CD14-positive monocyte (primary cell): ENCODE results near the gene CCDC178. TPM values are rescaled to one million over a fixed set of nuclear protein-coding genes. Genes with fewer than 3 reads are reported as not detected.

Experiments
- DNase-seq, 3 donors: peaks; one replicate each; pipeline ENCODE4 v3.0.0-alpha.2; 2011 to 2022
- H2AFZ ChIP-seq: 2 replicates; pipeline ENCODE4 v1.6.0; 2012; ENCODE audit warnings: mild to moderate bottlenecking, low read depth, low read length, inconsistent platforms; ENCODE audit not compliant: insufficient read depth, poor library complexity, severe bottlenecking
- H3K27ac ChIP-seq, 2 donors: 1 replicate in 1 of 2; 2 replicates in 1 of 2; pipeline ENCODE4 v1.5.1; 2012 to 2013; ENCODE audit warnings: low read length in 2 of 2, control low read depth in 1 of 2, inconsistent platforms in 1 of 2, low read depth in 1 of 2, mild to moderate bottlenecking in 1 of 2
- H3K27me3 ChIP-seq, 2 donors: one replicate each; pipeline versions ENCODE4 v1.6.0 to v1.6.1; 2011 to 2013; ENCODE audit warnings: low read length in 2 of 2; ENCODE audit not compliant: control insufficient read depth in 2 of 2, insufficient read depth in 2 of 2
- H3K36me3 ChIP-seq, 2 donors: replicated peaks in 1 of 2; 1 replicate in 1 of 2; 2 replicates in 1 of 2; pipeline versions ENCODE4 v1.5.1 to v1.6.1; 2012 to 2013; ENCODE audit warnings: low read length in 2 of 2, control low read depth in 1 of 2, inconsistent platforms in 1 of 2, mild to moderate bottlenecking in 1 of 2; ENCODE audit not compliant: insufficient read depth in 2 of 2, control insufficient read depth in 1 of 2
- H3K4me1 ChIP-seq, 2 donors: 1 replicate in 1 of 2; 2 replicates in 1 of 2; pipeline versions ENCODE4 v1.5.1 to v1.6.1; 2012 to 2013; ENCODE audit warnings: low read length in 2 of 2, control low read depth in 1 of 2, inconsistent platforms in 1 of 2, mild to moderate bottlenecking in 1 of 2, moderate library complexity in 1 of 2; ENCODE audit not compliant: insufficient read depth in 2 of 2, control insufficient read depth in 1 of 2
- H3K4me2 ChIP-seq: replicated peaks from 2 replicates; pipeline ENCODE3; 2012; ENCODE audit warnings: low read length, moderate library complexity, mild to moderate bottlenecking; ENCODE audit not compliant: poor library complexity, severe bottlenecking; ENCODE audit errors: extremely low read depth
- H3K4me3 ChIP-seq, 3 experiments: fragments of 200-600 bp in 1 of 3; sonication (generic) in 1 of 3; replicated peaks in 1 of 3; 1 replicate in 2 of 3; 2 replicates in 1 of 3; pipeline ENCODE4 v1.5.1; 2011 to 2013; ENCODE audit warnings: low read length in 3 of 3, mild to moderate bottlenecking in 3 of 3, control low read depth in 2 of 3, low read depth in 2 of 3, inconsistent platforms in 1 of 3, moderate library complexity in 1 of 3
- H3K79me2 ChIP-seq: 2 replicates; pipeline ENCODE4 v1.6.0; 2012; ENCODE audit warnings: mild to moderate bottlenecking, control low read depth, inconsistent platforms, low read length, moderate library complexity; ENCODE audit not compliant: insufficient read depth
- H3K9ac ChIP-seq: 2 replicates; pipeline ENCODE4 v1.6.0; 2017; ENCODE audit warnings: low read length, mild to moderate bottlenecking; ENCODE audit not compliant: insufficient read depth, poor library complexity, severe bottlenecking
- H3K9me3 ChIP-seq, 2 donors: replicated peaks in 1 of 2; 1 replicate in 1 of 2; 2 replicates in 1 of 2; pipeline versions ENCODE4 v1.5.1 to v1.6.1; 2012 to 2013; ENCODE audit warnings: low read length in 2 of 2, control low read depth in 1 of 2; ENCODE audit not compliant: control insufficient read depth in 1 of 2, insufficient read depth in 1 of 2
- H4K20me1 ChIP-seq: 2 replicates; pipeline ENCODE4 v1.6.0; 2012; ENCODE audit warnings: mild to moderate bottlenecking, low read length, control low read depth, moderate library complexity; ENCODE audit not compliant: insufficient read depth
- H3K27ac Mint-ChIP-seq, 7 donors: one replicate each; pipeline ENCODE4 v1.8.0; 2020; ENCODE audit warnings: mild to moderate bottlenecking in 7 of 7, mixed read lengths in 7 of 7, moderate library complexity in 6 of 7, inconsistent platforms in 2 of 7
- H3K27me3 Mint-ChIP-seq, 3 donors: one replicate each; pipeline ENCODE4 v1.8.0; 2021 to 2022; ENCODE audit warnings: low read depth in 3 of 3, mild to moderate bottlenecking in 3 of 3, mixed read lengths in 3 of 3, moderate library complexity in 3 of 3, inconsistent platforms in 1 of 3
- H3K36me3 Mint-ChIP-seq, 2 donors: one replicate each; pipeline ENCODE4 v1.8.0; 2020; ENCODE audit warnings: mixed read lengths in 2 of 2, inconsistent platforms in 1 of 2, mild to moderate bottlenecking in 1 of 2
- H3K4me1 Mint-ChIP-seq: one replicate; pipeline ENCODE4 v1.8.0; 2020; ENCODE audit warnings: mild to moderate bottlenecking, mixed read lengths
- H3K4me3 Mint-ChIP-seq, 2 donors: one replicate each; pipeline ENCODE4 v1.8.0; 2020; ENCODE audit warnings: mild to moderate bottlenecking in 2 of 2, mixed read lengths in 2 of 2, moderate library complexity in 1 of 2
- H3K9me3 Mint-ChIP-seq, 7 donors: one replicate each; pipeline ENCODE4 v1.8.0; 2020 to 2022; ENCODE audit warnings: mixed read lengths in 7 of 7, mild to moderate bottlenecking in 6 of 7, moderate library complexity in 6 of 7, inconsistent platforms in 2 of 7
- CTCF ChIP-seq: fragments of 200-600 bp; IDR thresholded peaks from one replicate; pipeline ENCODE4 v1.8.0; 2022; ENCODE audit warnings: antibody characterized with exemption, mild to moderate bottlenecking
- WGBS: methylation state at CpG from one replicate; pipeline ENCODE4 v1.1.5; 2013; ENCODE audit warnings: missing lambda C conversion rate; ENCODE audit not compliant: insufficient coverage; 5-methylcytosine and 5-hydroxymethylcytosine counted together
- intact Hi-C, 2 donors: fragments of 100-400 bp; cut with micrococcal nuclease; formaldehyde crosslinking; loops; one replicate each; pipeline versions ENCODE4 v1.15.0 to v1.15.1; 2023
- polyA plus RNA-seq, 3 donors: library from polyadenylated mRNA; depleted of rRNA in 1 of 3; unstranded in 2 of 3; stranded (reverse) in 1 of 3; fragments of 300-500 nt in 2 of 3; fragments of >200 nt in 1 of 3; fragmentation: Illumina TruSeq in 2 of 3; gene quantifications; 1 replicate in 2 of 3; 2 replicates in 1 of 3; pipeline ENCODE4 v1.2.3, GENCODE V29; 2012 to 2021

The CCDC178 gene
- polyA plus RNA-seq, 3 donors, result not detected

DNA sequence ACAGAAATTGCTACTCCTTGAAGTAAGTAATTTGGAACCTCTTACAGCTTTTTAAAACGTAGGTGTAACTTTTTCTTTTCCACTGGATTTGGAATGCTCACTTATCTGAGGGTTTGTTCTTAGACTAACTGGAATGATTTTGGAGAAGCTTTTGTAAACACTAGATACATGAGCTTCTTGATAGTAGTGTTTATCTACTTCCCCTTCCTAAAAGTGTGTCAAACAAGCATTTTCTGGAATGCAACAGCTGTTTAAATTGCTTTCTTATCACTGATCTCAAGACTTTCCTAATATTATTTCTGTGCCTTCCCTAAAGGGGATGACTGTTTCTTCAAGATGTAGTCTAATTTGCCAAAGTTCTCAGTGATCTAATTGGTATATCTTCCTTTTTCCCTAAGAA is 282.6 kb downstream of the CCDC178 start:
- Mint-ChIP-seq H3K36me3 (no peaks in the 10 kb centered on the region), H3K9me3 (peaks cover 0 to 2% (median 0%) of the 10 kb centered on the region in 7 donors), H3K4me3 (no peak overlapping the region), H3K27me3 (peaks cover 1 to 7% (median 3%) of the 10 kb centered on the region in 3 donors), H3K4me1 (no peaks in the 10 kb centered on the region), H3K27ac (no peak overlapping the region)
- no peaks in the 10 kb centered on the region for H3K4me1 ChIP-seq
- H3K27ac ChIP-seq, result no peak overlapping the region
- no peaks in the 10 kb centered on the region for H3K36me3 ChIP-seq
- H3K4me3 ChIP-seq, result no peak overlapping the region
- H4K20me1 ChIP-seq, result no peaks in the 10 kb centered on the region
- H3K79me2 ChIP-seq, result no peaks in the 10 kb centered on the region
- no peaks in the 10 kb centered on the region for H3K9me3 ChIP-seq
- no peak overlapping the region for H2AFZ ChIP-seq
- no CpG with 5 or more reads among the region's 1 CpG for WGBS
- intact Hi-C loops, result no loop called here
- no peak for DNase-seq
- no peak for TF ChIP-seq CTCF
- no peak overlapping the region for H3K4me2 ChIP-seq
- H3K27me3 ChIP-seq, result peaks cover 0 to 4% of the 10 kb centered on the region in 2 donors
- no peak overlapping the region for H3K9ac ChIP-seq

DNA sequence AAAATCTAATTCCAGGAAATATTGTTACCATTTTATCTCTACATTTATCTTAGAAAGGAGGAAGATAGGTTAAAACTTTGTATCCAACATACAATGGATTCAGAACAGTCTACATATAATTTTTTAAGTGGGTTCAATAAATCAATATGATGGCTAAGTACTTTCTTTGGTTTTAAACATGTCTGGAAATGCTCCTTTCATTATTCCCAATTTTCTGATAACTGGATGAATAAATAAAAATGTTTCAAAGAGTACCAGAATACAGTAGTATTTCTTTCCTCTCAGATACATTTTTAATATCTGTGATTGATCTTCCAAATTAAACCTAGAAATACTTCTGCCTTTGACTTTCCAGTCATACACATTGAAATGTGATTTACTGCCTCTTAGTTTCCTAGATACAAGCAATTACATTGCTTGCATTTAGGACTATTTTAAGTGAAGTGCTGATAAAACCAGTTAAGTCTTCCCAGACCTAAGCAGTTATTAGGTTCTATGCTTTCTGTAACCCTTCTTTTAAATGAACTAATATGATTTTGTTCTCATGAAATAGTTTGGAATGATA is 283.5 kb downstream of the CCDC178 start:
- Histone ChIP-seq H4K20me1 (no peaks in the 10 kb centered on the region), H3K4me1 (no peaks in the 10 kb centered on the region), H3K4me3 (no peak overlapping the region), H3K79me2 (no peaks in the 10 kb centered on the region), H3K27me3 (peaks cover 0 to 4% of the 10 kb centered on the region in 2 donors), H3K36me3 (no peaks in the 10 kb centered on the region), H3K9ac (no peak overlapping the region), H3K27ac (no peak overlapping the region), H3K4me2 (no peak overlapping the region), H3K9me3 (no peaks in the 10 kb centered on the region), H2AFZ (no peak overlapping the region)
- intact Hi-C loops, result no loop called here
- Mint-ChIP-seq H3K36me3 (no peaks in the 10 kb centered on the region), H3K27ac (no peak overlapping the region), H3K27me3 (peaks cover 3 to 9% (median 4%) of the 10 kb centered on the region in 3 donors), H3K4me3 (no peak overlapping the region), H3K9me3 (peaks cover 0 to 2% (median 0%) of the 10 kb centered on the region in 7 donors), H3K4me1 (no peaks in the 10 kb centered on the region)
- DNase-seq, result no peak
- no peak for TF ChIP-seq CTCF
